Measurements from ENCODE around the gene NRG3.
"Not testable (repeated sequence)": the region's sequence is repeated elsewhere in the genome, so short reads cannot be mapped to it uniquely, and the experiment has no call there.

NRG3 gene

GRCh38 chr10:82335831-82336230, 460.8 kb downstream of the NRG3 start:
- Histone ChIP-seq H3K9ac (ENCODE audit: low read length) (no peak overlapping the region), H3K36me3 (ENCODE audit: control insufficient read depth in 1 of 2, insufficient read depth in 2 of 2, low read length in 2 of 2) (no peaks in the 10 kb centered on the region), H3K4me2 (ENCODE audit: low read length) (no peak overlapping the region), H3K4me3 (ENCODE audit: low read depth, low read length) (no peak overlapping the region), H2BK12ac (ENCODE audit: low read length) (no peak overlapping the region), H4K8ac (ENCODE audit: low read depth, low read length) (no peak overlapping the region), H2BK5ac (ENCODE audit: low read depth, low read length, poor library complexity) (no peak overlapping the region), H3K23ac (ENCODE audit: low read length) (no peak overlapping the region), H3K79me2 (ENCODE audit: control insufficient read depth, insufficient read depth, low read length, poor library complexity) (no peaks in the 10 kb centered on the region), H2BK120ac (ENCODE audit: insufficient read depth, low read length, poor library complexity) (no peak overlapping the region), H3K27ac (ENCODE audit: low read depth, low read length) (no peak overlapping the region), H3K79me1 (ENCODE audit: low read length) (no peaks in the 10 kb centered on the region), H2AFZ (ENCODE audit: insufficient read depth, low read length, poor library complexity) (no peak overlapping the region), H3K27me3 (ENCODE audit: insufficient read depth, low read length) (no peaks in the 10 kb centered on the region), H3K9me3 (ENCODE audit: insufficient read depth, low read depth, low read length) (no peaks in the 10 kb centered on the region), H3K4me1 (ENCODE audit: control insufficient read depth in 1 of 2, insufficient read depth in 2 of 2, low read length in 2 of 2) (no peaks in the 10 kb centered on the region), H3K14ac (ENCODE audit: low read length) (no peak overlapping the region), H4K91ac (ENCODE audit: low read depth, low read length) (no peak overlapping the region), H2AK5ac (ENCODE audit: low read length) (no peak overlapping the region), H3K18ac (ENCODE audit: low read length) (no peak overlapping the region), H4K12ac (ENCODE audit: low read depth, low read length) (no peak overlapping the region), H3K4ac (ENCODE audit: low read depth, low read length) (no peak overlapping the region)
- DNase-seq, result no peak
- WGBS (ENCODE audit: extremely low coverage, insufficient coverage, insufficient read length), result no CpG with 5 or more reads among the region's 1 CpG

- H2BK5ac ChIP-seq (ENCODE audit: low read depth, low read length, poor library complexity), result no peak overlapping the region
- no peaks in the 10 kb centered on the region for H3K27me3 ChIP-seq (ENCODE audit: insufficient read depth, low read length)
- H2AK5ac ChIP-seq (ENCODE audit: low read length), result no peak overlapping the region
- no peak overlapping the region for H3K18ac ChIP-seq (ENCODE audit: low read length)
- DNase-seq, result no peak
- no peak overlapping the region for H4K91ac ChIP-seq (ENCODE audit: low read depth, low read length)
- no peak overlapping the region for H3K4me3 ChIP-seq (ENCODE audit: low read depth, low read length)
- H3K27ac ChIP-seq (ENCODE audit: low read depth, low read length), result no peak overlapping the region
- no peak overlapping the region for H3K4me2 ChIP-seq (ENCODE audit: low read length)
- no peaks in the 10 kb centered on the region for H3K4me1 ChIP-seq (ENCODE audit: control insufficient read depth in 1 of 2, insufficient read depth in 2 of 2, low read length in 2 of 2)
- H3K4ac ChIP-seq (ENCODE audit: low read depth, low read length), result no peak overlapping the region
- H3K9me3 ChIP-seq (ENCODE audit: insufficient read depth, low read depth, low read length), result no peaks in the 10 kb centered on the region
- no peak overlapping the region for H4K8ac ChIP-seq (ENCODE audit: low read depth, low read length)
- H3K79me2 ChIP-seq (ENCODE audit: control insufficient read depth, insufficient read depth, low read length, poor library complexity), result no peaks in the 10 kb centered on the region
- H3K23ac ChIP-seq (ENCODE audit: low read length), result no peak overlapping the region
- H2BK120ac ChIP-seq (ENCODE audit: insufficient read depth, low read length, poor library complexity), result no peak overlapping the region
- no peaks in the 10 kb centered on the region for H3K79me1 ChIP-seq (ENCODE audit: low read length)
- no peak overlapping the region for H3K9ac ChIP-seq (ENCODE audit: low read length)
- no peak overlapping the region for H4K12ac ChIP-seq (ENCODE audit: low read depth, low read length)
- no peak overlapping the region for H2AFZ ChIP-seq (ENCODE audit: insufficient read depth, low read length, poor library complexity)
- no peak overlapping the region for H3K14ac ChIP-seq (ENCODE audit: low read length)
- no CpG with 5 or more reads among the region's 2 CpGs for WGBS (ENCODE audit: extremely low coverage, insufficient coverage, insufficient read length)
- no peak overlapping the region for H2BK12ac ChIP-seq (ENCODE audit: low read length)
- no peaks in the 10 kb centered on the region for H3K36me3 ChIP-seq (ENCODE audit: control insufficient read depth in 1 of 2, insufficient read depth in 2 of 2, low read length in 2 of 2)
Observed at GRCh38 chr10:82340166-82340565, 465.2 kb downstream of the NRG3 start.

- H3K4me2 ChIP-seq (ENCODE audit: low read length); H2BK12ac ChIP-seq (ENCODE audit: low read length); H3K23ac ChIP-seq (ENCODE audit: low read length); H3K4me3 ChIP-seq (ENCODE audit: low read depth, low read length); H4K8ac ChIP-seq (ENCODE audit: low read depth, low read length); H3K4me1 ChIP-seq (ENCODE audit: control insufficient read depth in 1 of 2, insufficient read depth in 2 of 2, low read length in 2 of 2); H3K18ac ChIP-seq (ENCODE audit: low read length); H3K9ac ChIP-seq (ENCODE audit: low read length); H3K79me1 ChIP-seq (ENCODE audit: low read length); H2AFZ ChIP-seq (ENCODE audit: insufficient read depth, low read length, poor library complexity); H2AK5ac ChIP-seq (ENCODE audit: low read length); H3K27me3 ChIP-seq (ENCODE audit: insufficient read depth, low read length); H4K91ac ChIP-seq (ENCODE audit: low read depth, low read length); H2BK120ac ChIP-seq (ENCODE audit: insufficient read depth, low read length, poor library complexity); H3K14ac ChIP-seq (ENCODE audit: low read length); H2BK5ac ChIP-seq (ENCODE audit: low read depth, low read length, poor library complexity); DNase-seq; H3K9me3 ChIP-seq (ENCODE audit: insufficient read depth, low read depth, low read length); H3K4ac ChIP-seq (ENCODE audit: low read depth, low read length); H4K12ac ChIP-seq (ENCODE audit: low read depth, low read length); H3K27ac ChIP-seq (ENCODE audit: low read depth, low read length); H3K36me3 ChIP-seq (ENCODE audit: control insufficient read depth in 1 of 2, insufficient read depth in 2 of 2, low read length in 2 of 2); H3K79me2 ChIP-seq (ENCODE audit: control insufficient read depth, insufficient read depth, low read length, poor library complexity): not testable (repeated sequence)
- no CpG with 5 or more reads among the region's 26 CpGs for WGBS (ENCODE audit: extremely low coverage, insufficient coverage, insufficient read length)
Observed at GRCh38 chr10:82349590-82349989, 474.6 kb downstream of the NRG3 start.

GRCh38 chr10:82353381-82353780, 478.4 kb downstream of the NRG3 start:
- Histone ChIP-seq H2AFZ (ENCODE audit: insufficient read depth, low read length, poor library complexity) (no peak overlapping the region), H4K91ac (ENCODE audit: low read depth, low read length) (no peak overlapping the region), H3K9ac (ENCODE audit: low read length) (no peak overlapping the region), H2BK120ac (ENCODE audit: insufficient read depth, low read length, poor library complexity) (no peak overlapping the region), H3K14ac (ENCODE audit: low read length) (no peak overlapping the region), H2AK5ac (ENCODE audit: low read length) (no peak overlapping the region), H3K4me1 (ENCODE audit: control insufficient read depth in 1 of 2, insufficient read depth in 2 of 2, low read length in 2 of 2) (no peaks in the 10 kb centered on the region), H2BK5ac (ENCODE audit: low read depth, low read length, poor library complexity) (no peak overlapping the region), H3K27me3 (ENCODE audit: insufficient read depth, low read length) (no peaks in the 10 kb centered on the region), H3K4me2 (ENCODE audit: low read length) (no peak overlapping the region), H3K4me3 (ENCODE audit: low read depth, low read length) (no peak overlapping the region), H2BK12ac (ENCODE audit: low read length) (no peak overlapping the region), H4K8ac (ENCODE audit: low read depth, low read length) (no peak overlapping the region), H3K36me3 (ENCODE audit: control insufficient read depth in 1 of 2, insufficient read depth in 2 of 2, low read length in 2 of 2) (no peaks in the 10 kb centered on the region), H3K4ac (ENCODE audit: low read depth, low read length) (no peak overlapping the region), H3K79me2 (ENCODE audit: control insufficient read depth, insufficient read depth, low read length, poor library complexity) (no peaks in the 10 kb centered on the region), H3K27ac (ENCODE audit: low read depth, low read length) (no peak overlapping the region), H3K23ac (ENCODE audit: low read length) (no peak overlapping the region), H3K9me3 (ENCODE audit: insufficient read depth, low read depth, low read length) (no peaks in the 10 kb centered on the region), H4K12ac (ENCODE audit: low read depth, low read length) (no peak overlapping the region), H3K79me1 (ENCODE audit: low read length) (no peaks in the 10 kb centered on the region), H3K18ac (ENCODE audit: low read length) (no peak overlapping the region)
- DNase-seq, result no peak
- WGBS (ENCODE audit: extremely low coverage, insufficient coverage, insufficient read length), result no CpG with 5 or more reads among the region's 3 CpGs
